HG03432 (cell line): ENCODE data around the gene GPR151.

Source experiments
- ATAC-seq: cut with Tn5 transposase; IDR thresholded peaks from one replicate; pipeline ENCODE4 v1.9.1; 2021; ENCODE audit warnings: mild to moderate bottlenecking, moderate library complexity; ENCODE audit not compliant: unreplicated experiment

The GPR151 gene

DNA sequence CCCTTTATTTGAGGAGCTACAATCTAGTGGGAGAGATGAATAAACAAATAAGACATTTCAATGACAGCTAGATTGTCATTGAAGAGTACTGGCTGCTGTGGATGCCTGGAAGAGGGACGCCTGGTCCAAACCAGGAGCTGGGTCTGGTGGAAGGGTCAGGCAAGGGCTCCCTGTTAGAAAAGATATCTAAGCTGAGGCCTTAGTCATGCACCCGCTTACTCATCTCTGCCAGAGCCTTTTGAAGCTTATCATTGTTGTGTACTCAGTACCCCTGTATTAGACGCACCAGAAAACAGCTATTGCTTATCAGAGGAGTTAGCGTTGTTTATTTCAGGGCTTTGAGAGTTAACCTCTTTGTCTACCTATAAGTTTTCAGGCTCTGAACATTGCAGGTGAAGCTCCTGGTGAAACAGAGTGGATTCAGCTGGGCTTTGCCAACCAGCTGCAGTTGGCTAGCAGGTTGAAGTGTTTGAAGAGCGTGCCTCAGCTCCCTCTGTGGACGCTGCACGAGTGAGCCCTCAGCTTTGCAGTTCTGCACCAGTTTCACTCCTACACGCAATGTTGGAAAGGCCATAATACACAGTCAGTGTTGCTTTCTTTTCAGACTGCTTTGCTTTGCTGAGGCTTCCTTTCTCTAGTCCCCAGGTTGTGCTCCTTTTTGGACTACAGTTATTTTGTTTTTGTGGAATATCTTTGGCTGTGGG is 5.6 kb upstream of the GPR151 start:
- ATAC-seq, result no peak

- ATAC-seq, result no peak
These were observed 4.7 kb upstream of the GPR151 start for GRCh38 chr5:146520731-146521130.

DNA sequence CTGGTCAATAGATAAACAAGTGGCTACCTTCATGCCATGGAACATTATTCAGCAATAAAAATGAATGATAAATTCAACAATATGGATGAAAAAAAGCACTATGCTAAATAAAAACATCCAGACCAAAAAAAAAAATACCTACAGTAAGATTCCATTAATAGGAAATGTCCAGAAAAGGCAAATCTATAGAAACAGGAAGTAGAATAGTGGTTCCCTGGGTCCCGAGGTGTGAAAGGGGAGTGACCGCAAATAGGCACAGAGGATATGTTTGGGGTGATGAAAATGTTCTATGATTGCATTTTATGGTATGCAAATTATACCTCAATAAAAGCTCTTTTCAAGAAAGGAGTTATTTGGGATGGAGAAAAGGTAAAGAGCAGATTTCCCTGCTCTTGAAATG is 3.6 kb upstream of the GPR151 start:
- no peak for ATAC-seq

DNA sequence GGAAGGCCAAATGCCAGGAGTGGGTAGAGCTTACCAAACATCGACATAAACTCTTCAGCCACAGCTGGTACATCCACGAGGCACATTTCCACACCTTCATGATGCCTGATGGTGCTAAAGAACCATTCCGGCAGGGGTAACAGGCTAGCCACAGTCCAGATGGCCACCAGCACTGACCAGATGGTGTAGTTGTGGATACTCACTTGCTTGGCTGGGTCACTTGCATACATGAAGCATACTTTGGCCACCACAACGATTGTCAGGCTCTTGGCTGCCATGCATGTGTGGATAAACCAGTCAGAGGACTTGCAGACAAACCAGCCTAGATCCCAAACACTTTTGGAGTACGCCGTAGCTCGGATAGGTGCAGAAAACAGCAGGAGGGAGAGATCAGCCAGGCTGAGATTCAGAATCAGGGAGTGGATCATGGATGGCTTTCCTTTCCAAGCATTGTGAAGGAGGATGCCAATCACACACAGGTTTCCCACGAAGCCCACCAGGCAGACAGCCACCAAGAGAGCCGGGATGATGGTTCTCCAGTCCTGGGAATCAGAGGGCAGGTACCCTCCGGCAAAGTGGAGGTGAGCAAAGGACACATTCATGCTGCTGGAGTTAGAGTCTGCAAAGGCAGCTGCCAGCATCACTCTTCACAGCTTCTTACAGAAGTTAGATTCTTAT is 378 bp downstream of the GPR151 start:
- no peak for ATAC-seq

DNA sequence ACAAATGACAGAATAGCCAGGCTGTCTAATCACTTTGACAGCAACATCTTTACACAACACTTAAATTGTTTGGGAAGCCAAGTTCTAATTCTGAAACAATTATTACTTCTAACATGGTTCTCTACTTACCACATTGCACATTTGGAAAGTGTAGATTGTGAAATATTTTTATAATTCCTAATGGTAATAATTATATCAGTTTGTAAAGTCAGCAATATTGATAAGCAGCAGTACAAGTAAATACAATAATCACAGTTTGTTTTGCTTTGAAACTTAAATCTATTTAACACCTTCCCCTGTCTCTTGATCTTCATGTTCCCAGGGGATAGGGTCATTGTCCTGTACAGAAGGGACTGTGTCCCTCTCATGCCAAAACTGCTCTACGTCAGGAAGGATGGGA is 1.4 kb downstream of the GPR151 start:
- ATAC-seq, result no peak

- ATAC-seq, result no peak
These were observed 2.5 kb downstream of the GPR151 start for GRCh38 chr5:146513462-146513861.

- ATAC-seq, result no peak
These were observed 5.3 kb downstream of the GPR151 start for GRCh38 chr5:146510559-146511125.

- ATAC-seq, result no peak
These were observed 8.6 kb downstream of the GPR151 start for GRCh38 chr5:146507428-146507827.

- ATAC-seq, result no peak
These were observed 16.3 kb downstream of the GPR151 start for GRCh38 chr5:146499680-146500079.

- ATAC-seq, result no peak
These were observed 21.3 kb downstream of the GPR151 start for GRCh38 chr5:146494656-146495055.

- no peak for ATAC-seq
These were observed 25.7 kb downstream of the GPR151 start for GRCh38 chr5:146490089-146490843.

GRCh38 chr5:146484714-146485391 is 31.1 kb downstream of the GPR151 start:
- no peak for ATAC-seq

DNA sequence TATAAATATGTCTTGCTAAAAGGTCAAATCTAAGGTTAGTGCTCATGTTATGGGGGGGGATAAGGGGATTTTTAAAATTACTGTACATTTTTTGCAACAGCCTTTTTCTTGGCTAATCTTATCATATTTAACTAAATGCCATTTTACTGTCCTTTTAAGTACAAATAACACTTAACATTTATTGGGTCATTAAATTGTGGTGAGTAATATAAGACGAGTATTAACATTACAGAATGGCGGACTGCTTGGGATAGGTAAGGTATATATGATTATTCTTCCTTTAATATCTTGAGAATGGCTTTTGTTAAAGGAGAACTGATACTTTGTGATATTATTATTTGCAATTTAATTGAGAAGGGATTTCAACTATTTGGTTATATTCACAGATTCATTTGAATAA is 33.2 kb downstream of the GPR151 start:
- no peak for ATAC-seq

DNA sequence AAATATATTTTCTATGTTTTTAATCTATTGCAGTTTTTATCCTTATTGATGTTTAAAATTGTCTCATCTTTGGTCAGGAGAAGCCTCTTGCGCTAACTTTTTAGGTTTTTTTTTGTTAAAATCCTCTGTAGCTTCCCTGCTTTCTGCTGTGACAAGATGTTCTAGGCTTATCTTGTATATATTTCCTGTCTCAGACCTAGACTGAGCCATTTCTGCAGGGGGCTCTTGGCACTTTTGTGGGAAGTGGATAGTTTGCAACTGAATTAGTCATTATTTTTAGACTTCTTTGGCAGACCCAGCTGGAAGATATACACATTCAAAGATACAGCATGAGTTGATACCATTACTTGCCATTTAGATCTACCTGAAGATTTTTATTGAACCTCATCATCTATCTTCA is 40.1 kb downstream of the GPR151 start:
- no peak for ATAC-seq

DNA sequence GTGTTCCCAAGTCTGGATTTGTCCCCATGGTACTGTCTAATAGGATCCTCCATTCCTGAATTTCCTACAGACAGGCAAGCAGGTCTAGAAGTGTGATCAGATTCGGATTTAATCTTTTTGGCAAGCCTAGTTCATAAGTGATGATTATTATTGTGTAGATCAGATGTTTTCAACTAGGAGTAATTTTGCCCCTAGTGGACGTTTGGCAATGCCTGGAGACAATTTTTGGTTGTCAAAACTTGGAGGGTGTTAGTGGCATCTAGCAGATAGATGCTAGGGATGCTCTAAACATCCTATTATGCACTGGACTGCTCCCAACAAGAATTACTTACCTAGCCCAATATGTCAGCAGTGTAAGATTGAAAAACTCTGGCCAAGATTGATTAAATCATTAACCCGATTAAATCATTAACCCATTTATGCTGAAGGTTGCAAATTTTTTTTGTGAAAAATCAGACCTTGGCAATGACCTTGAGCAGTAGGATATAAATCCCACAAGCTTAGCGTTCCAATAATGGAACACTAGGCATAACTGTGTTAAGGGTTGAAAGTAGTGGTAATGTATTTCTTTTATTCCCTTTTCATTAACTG is 40.7 kb downstream of the GPR151 start:
- ATAC-seq, result no peak

GRCh38 chr5:146474065-146474464 is 41.9 kb downstream of the GPR151 start:
- ATAC-seq, result no peak

- no peak for ATAC-seq
These were observed 48.2 kb downstream of the GPR151 start for GRCh38 chr5:146467760-146468159.

- no peak for ATAC-seq
These were observed 49.3 kb downstream of the GPR151 start for GRCh38 chr5:146466521-146467349.

- no peak for ATAC-seq
These were observed 52.5 kb downstream of the GPR151 start for GRCh38 chr5:146463446-146463845.
